ENCODE measurements around the gene LTBP1.

LTBP1 gene

GRCh38 chr2:33380719-33381118, 434.0 kb downstream of the LTBP1 start:
- H3K79me2 ChIP-seq (ENCODE audit: control insufficient read depth, low read length), result no peaks in the 10 kb centered on the region
- peak overlapping the region; percentile 35 for H3K27ac ChIP-seq (ENCODE audit: low read depth, low read length)
- peaks cover 33% of the 10 kb centered on the region for H3K4me1 ChIP-seq (ENCODE audit: control insufficient read depth, low read length)
- H3K27me3 ChIP-seq (ENCODE audit: control insufficient read depth, low read length), result no peaks in the 10 kb centered on the region
- no peaks in the 10 kb centered on the region for H4K20me1 ChIP-seq (ENCODE audit: control insufficient read depth, insufficient read depth, low read depth, low read length)
- peaks cover 9% of the 10 kb centered on the region; the same call in 1 of the 2 replicates for H3F3A ChIP-seq (ENCODE audit: control insufficient read depth, insufficient read depth)
- TF ChIP-seq CTCF (IDR thresholded peaks at IDR 0.05; ENCODE audit: low read depth, low read length, poor library complexity, severe bottlenecking) (no peak), EZH2phosphoT487 (IDR thresholded peaks at IDR 0.05; ENCODE audit: borderline replicate concordance, low read length) (no peak)
- no peaks in the 10 kb centered on the region for H3K9me3 ChIP-seq (ENCODE audit: control insufficient read depth, insufficient read depth, low read length)
- peak overlapping the region; percentile 14 for H3K4me3 ChIP-seq (ENCODE audit: low read length)
- peak overlapping the region; percentile 38 for H3K4me2 ChIP-seq (ENCODE audit: low read length)
- H3K36me3 ChIP-seq (ENCODE audit: control insufficient read depth, low read length), result peaks cover 7% of the 10 kb centered on the region; the same call in 1 of the 2 replicates
- H3K9me2 ChIP-seq (replicated peaks; ENCODE audit: control insufficient read depth, low read length), result no peaks in the 10 kb centered on the region

- no peak for TF ChIP-seq EZH2phosphoT487 (IDR thresholded peaks at IDR 0.05; ENCODE audit: borderline replicate concordance, low read length)
- TF ChIP-seq CTCF (IDR thresholded peaks at IDR 0.05; ENCODE audit: low read depth, low read length, poor library complexity, severe bottlenecking), result no peak
- H3K36me3 ChIP-seq (ENCODE audit: control insufficient read depth, low read length), result peaks cover 7% of the 10 kb centered on the region; the same call in 1 of the 2 replicates
- H3K27ac ChIP-seq (ENCODE audit: low read depth, low read length), result peak overlapping the region; percentile 35
- no peaks in the 10 kb centered on the region for H4K20me1 ChIP-seq (ENCODE audit: control insufficient read depth, insufficient read depth, low read depth, low read length)
- no peaks in the 10 kb centered on the region for H3K27me3 ChIP-seq (ENCODE audit: control insufficient read depth, low read length)
- no peaks in the 10 kb centered on the region for H3K79me2 ChIP-seq (ENCODE audit: control insufficient read depth, low read length)
- peaks cover 7% of the 10 kb centered on the region; the same call in 1 of the 2 replicates for H3F3A ChIP-seq (ENCODE audit: control insufficient read depth, insufficient read depth)
- H3K9me3 ChIP-seq (ENCODE audit: control insufficient read depth, insufficient read depth, low read length), result no peaks in the 10 kb centered on the region
- peaks cover 33% of the 10 kb centered on the region for H3K4me1 ChIP-seq (ENCODE audit: control insufficient read depth, low read length)
- H3K9me2 ChIP-seq (replicated peaks; ENCODE audit: control insufficient read depth, low read length), result no peaks in the 10 kb centered on the region
- peak overlapping the region; percentile 38 for H3K4me2 ChIP-seq (ENCODE audit: low read length)
- H3K4me3 ChIP-seq (ENCODE audit: low read length), result no peak overlapping the region
Observed at GRCh38 chr2:33381301-33381858, 434.6 kb downstream of the LTBP1 start.

- H3K36me3 ChIP-seq (ENCODE audit: control insufficient read depth, low read length), result peaks cover 16% of the 10 kb centered on the region
- no peaks in the 10 kb centered on the region for H4K20me1 ChIP-seq (ENCODE audit: control insufficient read depth, insufficient read depth, low read depth, low read length)
- peaks cover 33% of the 10 kb centered on the region for H3K4me1 ChIP-seq (ENCODE audit: control insufficient read depth, low read length)
- no peak for TF ChIP-seq CTCF (IDR thresholded peaks at IDR 0.05; ENCODE audit: low read depth, low read length, poor library complexity, severe bottlenecking)
- no peak for TF ChIP-seq EZH2phosphoT487 (IDR thresholded peaks at IDR 0.05; ENCODE audit: borderline replicate concordance, low read length)
- H3K9me2 ChIP-seq (replicated peaks; ENCODE audit: control insufficient read depth, low read length), result no peaks in the 10 kb centered on the region
- no peaks in the 10 kb centered on the region for H3K9me3 ChIP-seq (ENCODE audit: control insufficient read depth, insufficient read depth, low read length)
- no peak overlapping the region for H3K4me2 ChIP-seq (ENCODE audit: low read length)
- no peak overlapping the region for H3K4me3 ChIP-seq (ENCODE audit: low read length)
- H3K27me3 ChIP-seq (ENCODE audit: control insufficient read depth, low read length), result no peaks in the 10 kb centered on the region
- no peaks in the 10 kb centered on the region for H3K79me2 ChIP-seq (ENCODE audit: control insufficient read depth, low read length)
- H3F3A ChIP-seq (ENCODE audit: control insufficient read depth, insufficient read depth), result 0 out of 2 replicates have a peak, but pooled peaks cover 2% of the 10 kb centered on the region
- H3K27ac ChIP-seq (ENCODE audit: low read depth, low read length), result no peak overlapping the region
Observed at GRCh38 chr2:33383855-33384598, 437.3 kb downstream of the LTBP1 start.

Measured in DOHH2 (cell line).